Effector memory CD4-positive, alpha-beta T cell (primary cell): Measurements from ENCODE around the gene STOML3.

ENCODE experiments used
- DNase-seq, 3 donors: peaks; one replicate each; pipeline ENCODE4 v3.0.0-alpha.2; 2020
- H3K27ac ChIP-seq: 2 replicates; pipeline ENCODE4 v1.7.0; 2013; ENCODE audit warnings: mild to moderate bottlenecking, low read length, moderate library complexity; ENCODE audit not compliant: insufficient read depth, poor library complexity, severe bottlenecking
- H3K27me3 ChIP-seq: replicated peaks from 2 replicates; pipeline ENCODE4 v1.7.0; 2013; ENCODE audit warnings: mild to moderate bottlenecking, low read length; ENCODE audit not compliant: insufficient read depth, control insufficient read depth, poor library complexity, severe bottlenecking
- H3K36me3 ChIP-seq: 2 replicates; pipeline ENCODE4 v1.7.0; 2013; ENCODE audit warnings: mild to moderate bottlenecking, low read length, moderate library complexity; ENCODE audit not compliant: control insufficient read depth, insufficient read depth
- H3K4me1 ChIP-seq: 2 replicates; pipeline ENCODE4 v1.7.0; 2013; ENCODE audit warnings: low read length, mild to moderate bottlenecking; ENCODE audit not compliant: control insufficient read depth, insufficient read depth, poor library complexity, severe bottlenecking
- H3K4me3 ChIP-seq: 2 replicates; pipeline ENCODE4 v1.7.0; 2013; ENCODE audit warnings: low read length, low read depth, mild to moderate bottlenecking; ENCODE audit not compliant: insufficient read depth, poor library complexity, severe bottlenecking
- H3K9me3 ChIP-seq: 2 replicates; pipeline ENCODE4 v1.7.0; 2013; ENCODE audit warnings: mild to moderate bottlenecking, low read length, moderate library complexity; ENCODE audit not compliant: control insufficient read depth

The STOML3 gene

GRCh38 chr13:38998739-38999138, 8.1 kb upstream of the STOML3 start:
- Histone ChIP-seq H3K36me3 (no peaks in the 10 kb centered on the region), H3K27ac (no peak overlapping the region), H3K4me3 (no peak overlapping the region), H3K4me1 (no peaks in the 10 kb centered on the region), H3K9me3 (no peaks in the 10 kb centered on the region), H3K27me3 (no peaks in the 10 kb centered on the region)
- no peak for DNase-seq

- H3K4me3 ChIP-seq = no peak overlapping the region
- H3K4me1 ChIP-seq = no peaks in the 10 kb centered on the region
- H3K27me3 ChIP-seq = no peaks in the 10 kb centered on the region
- no peaks in the 10 kb centered on the region for H3K9me3 ChIP-seq
- no peaks in the 10 kb centered on the region for H3K36me3 ChIP-seq
- no peak for DNase-seq
- no peak overlapping the region for H3K27ac ChIP-seq
Observed at GRCh38 chr13:38993381-38993780, 2.8 kb upstream of the STOML3 start.

- Histone ChIP-seq H3K9me3 (no peaks in the 10 kb centered on the region), H3K4me3 (no peak overlapping the region), H3K27me3 (no peaks in the 10 kb centered on the region), H3K36me3 (no peaks in the 10 kb centered on the region), H3K27ac (no peak overlapping the region), H3K4me1 (no peaks in the 10 kb centered on the region)
- no peak for DNase-seq
Observed at GRCh38 chr13:38981096-38981495, 9.5 kb downstream of the STOML3 start.

- no peaks in the 10 kb centered on the region for H3K36me3 ChIP-seq
- DNase-seq = no peak
- no peaks in the 10 kb centered on the region for H3K27me3 ChIP-seq
- H3K4me1 ChIP-seq = no peaks in the 10 kb centered on the region
- H3K4me3 ChIP-seq = no peak overlapping the region
- no peak overlapping the region for H3K27ac ChIP-seq
- no peaks in the 10 kb centered on the region for H3K9me3 ChIP-seq
Observed at GRCh38 chr13:38980750-38981078, 9.9 kb downstream of the STOML3 start.

- Histone ChIP-seq H3K4me3 (no peak overlapping the region), H3K27me3 (no peaks in the 10 kb centered on the region), H3K9me3 (no peaks in the 10 kb centered on the region), H3K4me1 (no peaks in the 10 kb centered on the region), H3K27ac (no peak overlapping the region), H3K36me3 (no peaks in the 10 kb centered on the region)
- no peak for DNase-seq
Observed at GRCh38 chr13:38979891-38980749, 10.5 kb downstream of the STOML3 start.

GRCh38 chr13:38970380-38971051, 20.1 kb downstream of the STOML3 start:
- Histone ChIP-seq H3K4me1 (no peaks in the 10 kb centered on the region), H3K27me3 (no peaks in the 10 kb centered on the region), H3K9me3 (no peaks in the 10 kb centered on the region), H3K27ac (no peak overlapping the region), H3K36me3 (no peaks in the 10 kb centered on the region), H3K4me3 (no peak overlapping the region)
- no peak for DNase-seq

GRCh38 chr13:38969187-38969586, 21.4 kb downstream of the STOML3 start:
- Histone ChIP-seq H3K27ac (no peak overlapping the region), H3K27me3 (no peaks in the 10 kb centered on the region), H3K36me3 (no peaks in the 10 kb centered on the region), H3K4me3 (no peak overlapping the region), H3K9me3 (no peaks in the 10 kb centered on the region), H3K4me1 (no peaks in the 10 kb centered on the region)
- no peak for DNase-seq

GRCh38 chr13:38967446-38967845, 23.2 kb downstream of the STOML3 start:
- H3K4me3 ChIP-seq = no peak overlapping the region

GRCh38 chr13:38965281-38965680, 25.4 kb downstream of the STOML3 start:
- Histone ChIP-seq H3K4me3 (no peak overlapping the region), H3K36me3 (no peaks in the 10 kb centered on the region), H3K27me3 (no peaks in the 10 kb centered on the region), H3K27ac (no peak overlapping the region), H3K9me3 (no peaks in the 10 kb centered on the region), H3K4me1 (no peaks in the 10 kb centered on the region)
- no peak for DNase-seq

More at GRCh38 chr13:38967446-38967845, 23.2 kb downstream of the STOML3 start:
- Histone ChIP-seq H3K27me3 (no peaks in the 10 kb centered on the region), H3K27ac (no peak overlapping the region), H3K4me1 (no peaks in the 10 kb centered on the region), H3K9me3 (no peaks in the 10 kb centered on the region), H3K36me3 (no peaks in the 10 kb centered on the region)
- no peak for DNase-seq

GRCh38 chr13:38960175-38960574, 30.5 kb downstream of the STOML3 start:
- Histone ChIP-seq H3K27me3 (no peaks in the 10 kb centered on the region), H3K4me1 (no peaks in the 10 kb centered on the region), H3K4me3 (no peak overlapping the region), H3K27ac (no peak overlapping the region), H3K36me3 (no peaks in the 10 kb centered on the region), H3K9me3 (no peaks in the 10 kb centered on the region)
- no peak for DNase-seq
